Measurements from ENCODE around the gene SEMA3F. TPM values are rescaled to one million over a fixed set of nuclear protein-coding genes. Genes with fewer than 3 reads are reported as not detected.
"Not testable (repeated sequence)": the region's sequence is repeated elsewhere in the genome, so short reads cannot be mapped to it uniquely, and the experiment has no call there.

Gene SEMA3F
- total RNA-seq, 1 experiment from 2014 or later, result 1.5 TPM

DNA sequence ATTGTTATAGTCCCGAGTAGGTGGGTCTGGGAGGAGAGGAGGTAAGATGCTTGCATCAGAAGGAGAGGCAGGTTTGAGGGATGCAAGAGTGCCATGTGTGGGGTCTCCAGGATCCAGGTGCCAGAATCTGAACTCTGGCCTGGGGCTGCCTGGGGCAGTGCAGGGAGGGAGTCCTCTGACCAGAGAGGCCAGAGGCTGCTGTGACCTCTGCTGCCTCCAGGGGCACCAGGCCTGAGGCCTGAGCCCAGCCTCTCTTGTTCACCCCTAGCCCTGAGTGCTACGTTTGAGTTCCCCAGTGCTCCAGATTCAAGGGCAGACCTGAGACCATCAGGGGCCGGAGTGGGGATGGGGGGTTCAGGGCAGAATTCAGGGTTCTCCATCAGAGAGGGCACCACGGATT lies 57.4 kb downstream of the SEMA3F start:
- in situ Hi-C loops (cut with HindIII; ENCODE audit: low pct_unique_long_range_greater_than_20kb, low sequenced_read_pairs), result no loop called here
- no peak for DNase-seq (ENCODE audit: low read depth, low spot score)

DNA sequence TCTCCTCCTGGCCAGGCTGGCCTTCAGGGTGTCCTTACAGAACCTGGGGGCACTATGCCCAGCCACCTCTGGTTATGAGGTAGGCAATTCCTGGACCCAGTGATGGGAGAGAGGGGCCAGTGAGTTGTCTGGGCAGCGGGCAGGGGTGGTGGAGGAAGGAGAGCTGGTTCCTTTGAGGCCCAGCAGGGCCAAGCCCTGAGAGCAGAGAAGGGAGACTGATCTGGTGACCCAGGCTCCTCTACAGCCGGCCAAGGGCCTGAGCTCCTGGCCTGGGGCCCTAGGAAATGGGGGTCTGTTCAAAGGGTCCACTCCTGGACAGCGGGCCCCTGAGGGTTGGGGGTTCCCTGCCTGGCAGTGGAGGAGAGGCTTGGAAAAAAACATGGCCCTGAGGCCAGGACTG lies 57.8 kb downstream of the SEMA3F start:
- DNase-seq (ENCODE audit: low read depth, low spot score), result no peak
- in situ Hi-C loops (cut with HindIII; ENCODE audit: low pct_unique_long_range_greater_than_20kb, low sequenced_read_pairs), result no loop called here

DNA sequence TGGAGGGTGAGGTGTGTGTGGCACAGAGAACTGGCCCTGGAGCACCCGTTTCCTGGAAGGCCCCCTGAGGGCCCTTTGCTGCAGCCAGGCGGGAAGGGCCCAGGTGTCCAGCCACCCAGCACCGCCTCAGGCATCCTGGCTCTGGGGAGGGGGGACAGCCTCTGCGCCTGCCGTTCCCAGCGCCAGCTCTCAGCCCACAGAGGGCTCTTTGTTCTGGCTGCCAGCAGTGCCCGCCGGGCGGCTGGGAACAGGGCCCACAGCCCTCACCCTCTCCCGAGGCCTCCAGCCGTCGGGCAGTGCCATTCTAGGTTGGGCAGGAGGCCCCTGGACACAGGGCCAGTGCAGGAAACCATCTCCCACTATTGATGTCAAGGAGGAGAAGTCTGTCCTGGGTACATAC lies 58.2 kb downstream of the SEMA3F start:
- in situ Hi-C loops (cut with HindIII; ENCODE audit: low pct_unique_long_range_greater_than_20kb, low sequenced_read_pairs), result no loop called here
- peak; percentile 25 for DNase-seq (ENCODE audit: low read depth, low spot score)

DNA sequence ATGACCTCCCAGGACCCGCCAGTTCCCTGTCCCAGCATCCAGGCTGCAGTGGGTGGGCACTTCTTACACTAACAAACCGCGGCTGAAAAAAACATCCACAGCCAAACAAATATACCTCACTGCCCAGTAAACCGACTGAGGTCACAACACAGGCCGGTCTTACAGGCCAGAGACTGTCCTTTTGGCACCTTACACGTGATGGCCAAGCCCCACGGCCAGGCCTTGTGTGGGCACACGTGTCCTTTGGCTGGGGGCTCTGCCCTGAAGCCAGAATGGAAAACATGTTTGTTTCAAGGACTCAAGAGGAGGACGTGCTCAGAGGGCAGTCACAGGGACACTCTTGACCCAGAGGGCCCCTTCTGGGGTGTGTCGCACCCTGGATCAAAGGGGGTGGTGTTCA lies 59.7 kb downstream of the SEMA3F start:
- in situ Hi-C loops (cut with HindIII; ENCODE audit: low pct_unique_long_range_greater_than_20kb, low sequenced_read_pairs), result no loop called here
- DNase-seq (ENCODE audit: low read depth, low spot score), result no peak

DNA sequence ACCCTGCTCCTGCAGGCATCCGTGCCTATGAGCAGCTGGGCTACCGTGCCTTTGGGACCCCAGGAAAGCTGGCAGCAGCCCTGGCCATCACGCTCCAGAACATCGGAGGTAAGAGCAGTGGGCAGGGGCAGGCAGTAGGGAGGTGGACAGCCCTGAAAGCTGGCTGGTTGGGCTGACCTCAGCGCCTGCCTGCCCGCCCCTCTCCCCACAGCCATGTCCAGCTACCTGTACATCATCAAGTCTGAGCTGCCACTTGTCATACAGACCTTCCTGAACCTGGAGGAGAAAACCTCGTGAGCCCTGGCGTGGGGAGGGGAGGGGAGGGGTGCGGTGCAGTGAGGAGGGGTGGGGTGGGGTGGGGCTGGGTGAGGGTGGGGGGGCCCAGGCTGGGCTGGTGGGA lies 60.4 kb downstream of the SEMA3F start:
- DNase-seq (ENCODE audit: low read depth, low spot score), result no peak
- in situ Hi-C loops (cut with HindIII; ENCODE audit: low pct_unique_long_range_greater_than_20kb, low sequenced_read_pairs), result no loop called here

DNA sequence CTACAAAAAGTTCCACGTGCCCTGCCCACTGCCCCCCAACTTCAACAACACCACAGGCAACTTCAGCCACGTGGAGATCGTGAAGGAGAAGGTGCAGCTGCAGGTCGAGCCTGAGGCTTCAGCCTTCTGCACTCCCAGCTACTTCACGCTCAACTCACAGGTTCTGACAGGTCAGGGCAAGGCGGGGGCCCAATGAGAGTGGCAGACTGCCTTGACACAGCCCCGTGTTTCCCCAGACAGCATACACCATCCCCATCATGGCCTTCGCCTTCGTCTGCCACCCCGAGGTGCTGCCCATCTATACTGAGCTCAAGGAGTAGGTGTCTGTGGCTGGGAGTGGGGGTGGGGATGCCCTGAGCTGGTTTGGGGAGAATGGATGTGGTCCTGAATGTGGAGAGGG lies 62.6 kb downstream of the SEMA3F start:
- in situ Hi-C loops (cut with HindIII; ENCODE audit: low pct_unique_long_range_greater_than_20kb, low sequenced_read_pairs), result no loop called here
- DNase-seq (ENCODE audit: low read depth, low spot score), result no peak

DNA sequence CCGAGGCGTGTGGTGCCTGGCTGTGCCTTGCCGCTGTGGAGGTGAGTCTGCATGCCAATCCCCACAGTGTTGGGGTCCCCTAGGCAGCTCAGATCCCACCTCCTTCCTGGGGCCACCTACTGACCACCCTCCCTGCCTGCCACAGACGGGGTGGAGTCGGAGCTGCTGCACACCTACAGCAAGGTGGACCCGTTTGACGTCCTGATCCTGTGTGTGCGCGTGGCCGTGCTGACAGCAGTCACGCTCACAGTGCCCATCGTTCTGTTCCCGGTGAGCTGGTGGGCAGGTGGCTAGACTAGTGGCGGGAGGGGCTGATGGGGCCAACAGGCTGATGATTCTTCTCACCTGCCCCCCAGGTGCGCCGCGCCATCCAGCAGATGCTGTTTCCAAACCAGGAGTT lies 63.3 kb downstream of the SEMA3F start:
- in situ Hi-C loops (cut with HindIII; ENCODE audit: low pct_unique_long_range_greater_than_20kb, low sequenced_read_pairs), result no loop called here
- no peak for DNase-seq (ENCODE audit: low read depth, low spot score)

DNA sequence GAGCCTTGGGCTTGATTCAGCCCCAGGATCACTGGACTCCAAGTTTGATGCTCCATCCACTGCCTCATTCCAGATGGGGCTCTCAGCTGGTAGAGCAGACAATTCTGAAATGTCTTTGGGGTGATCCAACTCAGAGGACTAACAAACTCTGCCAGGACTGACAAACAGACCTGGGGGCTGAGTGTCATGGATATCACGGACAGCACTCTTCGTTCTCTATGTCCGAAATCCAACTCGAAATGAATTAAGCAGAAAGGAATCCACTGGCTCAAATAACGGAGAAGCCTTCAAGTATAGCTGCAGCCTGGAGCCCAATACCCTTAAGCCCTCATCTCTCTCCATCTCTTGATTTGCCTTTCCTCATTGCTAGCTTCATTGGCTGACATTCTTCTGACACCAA lies 64.2 kb downstream of the SEMA3F start:
- in situ Hi-C loops (cut with HindIII; ENCODE audit: low pct_unique_long_range_greater_than_20kb, low sequenced_read_pairs), result no loop called here
- DNase-seq (ENCODE audit: low read depth, low spot score), result no peak

DNA sequence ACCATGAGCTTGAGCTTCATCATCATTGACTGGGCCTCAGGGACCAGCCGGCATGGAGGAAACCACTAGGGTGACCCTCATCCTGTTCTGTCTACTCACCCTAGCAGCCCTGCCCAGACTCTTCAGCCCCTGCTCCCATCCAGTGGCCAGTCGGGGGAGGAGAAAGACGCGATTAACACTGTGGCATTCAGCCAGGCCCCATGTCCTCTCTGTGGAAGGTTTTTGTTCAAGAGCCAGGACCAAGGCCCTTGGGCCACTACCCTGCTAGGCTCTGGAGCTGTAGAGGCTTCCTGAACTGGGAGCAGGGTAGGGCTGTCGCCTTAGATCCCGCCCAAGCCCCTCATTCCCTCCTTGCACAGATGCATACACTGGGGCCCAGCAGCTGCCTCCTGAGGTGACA lies 65.0 kb downstream of the SEMA3F start:
- in situ Hi-C loops (cut with HindIII; ENCODE audit: low pct_unique_long_range_greater_than_20kb, low sequenced_read_pairs), result no loop called here
- no peak for DNase-seq (ENCODE audit: low read depth, low spot score)

DNA sequence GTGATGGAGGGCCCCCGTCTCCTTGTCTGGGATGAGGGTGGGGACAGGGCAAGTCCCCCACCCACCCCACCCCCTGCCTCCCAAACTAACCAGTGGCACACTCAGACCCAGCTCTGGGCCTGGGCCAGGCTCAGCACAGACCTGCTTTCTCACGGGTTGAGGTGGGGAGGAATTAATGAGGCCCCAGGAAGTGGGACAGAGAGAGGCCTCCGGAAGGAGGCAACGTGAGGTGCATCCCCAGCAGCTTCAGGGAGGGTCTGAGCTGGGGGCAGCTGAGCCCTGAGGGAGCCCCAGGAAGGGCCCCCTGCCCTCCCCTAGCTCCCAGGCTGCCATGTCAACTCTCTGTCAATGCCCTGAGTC lies 65.9 kb downstream of the SEMA3F start:
- no peak for DNase-seq (ENCODE audit: low read depth, low spot score)
- in situ Hi-C loops (cut with HindIII; ENCODE audit: low pct_unique_long_range_greater_than_20kb, low sequenced_read_pairs), result no loop called here

DNA sequence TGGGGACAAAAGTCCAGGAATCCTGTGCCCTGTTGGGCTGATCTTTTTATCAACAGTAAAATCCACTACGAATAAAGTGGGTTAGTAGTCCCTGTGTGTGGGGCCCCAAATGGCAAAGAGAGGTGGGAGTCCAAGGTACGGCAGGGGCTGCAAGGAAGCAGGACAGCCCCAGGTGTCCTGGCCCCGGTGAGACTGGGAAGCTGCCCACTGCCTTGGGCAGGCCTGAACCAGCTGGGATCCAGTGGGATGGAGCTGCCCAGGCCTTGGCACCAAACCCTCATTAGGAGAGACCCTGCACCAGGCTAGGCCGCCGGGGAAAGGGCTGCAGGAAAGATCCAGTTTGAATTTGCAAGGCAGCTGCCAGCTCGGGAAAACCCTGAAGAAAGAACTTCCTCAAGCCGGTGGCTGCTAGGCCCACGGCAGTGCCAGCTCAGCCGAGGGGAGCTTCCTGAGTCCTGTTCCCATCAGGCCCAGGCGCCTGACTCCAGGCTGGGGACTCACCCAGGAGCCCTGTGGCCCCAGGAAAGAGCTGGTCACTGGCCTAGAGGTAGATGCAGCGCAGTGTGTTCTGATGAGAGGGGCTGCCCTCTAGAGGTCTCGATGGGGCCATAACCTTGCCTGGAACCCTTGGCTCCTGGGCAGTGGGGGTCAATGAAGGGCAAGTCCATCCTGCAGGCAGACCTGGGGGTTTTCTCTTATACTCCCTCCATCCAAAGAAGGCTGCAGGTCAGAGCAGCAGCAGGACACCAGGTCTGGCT lies 66.5 kb downstream of the SEMA3F start:
- in situ Hi-C loops (cut with HindIII; ENCODE audit: low pct_unique_long_range_greater_than_20kb, low sequenced_read_pairs), result no loop called here
- no peak for DNase-seq (ENCODE audit: low read depth, low spot score)

DNA sequence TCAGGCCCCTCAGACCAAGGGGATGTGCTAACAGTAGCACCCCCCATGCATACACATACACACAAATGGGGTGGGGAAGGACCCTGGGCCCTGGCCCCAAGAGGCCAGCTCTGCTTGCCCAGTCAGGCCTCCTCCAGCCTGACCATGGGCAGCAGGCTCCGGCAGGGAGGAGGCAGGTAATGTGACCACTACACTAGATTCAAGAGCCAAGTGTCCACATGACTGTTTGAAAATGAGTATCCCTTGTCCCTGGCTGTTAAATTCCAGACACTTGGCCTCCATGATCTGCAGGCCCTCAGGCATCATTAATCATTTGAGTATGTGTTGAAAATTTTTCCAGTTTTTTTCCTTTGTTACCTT lies 67.0 kb downstream of the SEMA3F start:
- in situ Hi-C loops (cut with HindIII; ENCODE audit: low pct_unique_long_range_greater_than_20kb, low sequenced_read_pairs), result no loop called here
- DNase-seq (ENCODE audit: low read depth, low spot score), result no peak

DNA sequence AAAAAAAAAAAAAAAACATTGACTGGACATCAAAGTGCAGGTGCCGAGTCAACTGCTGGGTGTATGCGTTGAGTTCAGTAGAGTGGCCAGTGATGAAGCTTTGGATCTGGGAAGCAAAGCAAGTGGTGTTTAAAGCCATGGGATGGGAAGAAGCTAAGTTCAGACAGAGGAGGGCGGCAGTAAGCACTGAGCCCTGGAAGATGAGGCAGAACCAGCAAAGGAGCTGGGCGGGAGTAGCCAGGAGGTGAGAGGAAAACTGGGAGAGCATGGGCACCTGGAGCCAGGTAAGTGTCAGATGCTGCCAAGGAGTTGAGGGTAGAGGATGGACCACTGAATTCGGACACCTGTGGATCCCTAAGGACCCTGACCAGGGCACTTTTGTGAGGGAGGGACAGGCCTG lies 69.5 kb downstream of the SEMA3F start:
- in situ Hi-C loops (cut with HindIII; ENCODE audit: low pct_unique_long_range_greater_than_20kb, low sequenced_read_pairs), result no loop called here
- no peak for DNase-seq (ENCODE audit: low read depth, low spot score)

DNA sequence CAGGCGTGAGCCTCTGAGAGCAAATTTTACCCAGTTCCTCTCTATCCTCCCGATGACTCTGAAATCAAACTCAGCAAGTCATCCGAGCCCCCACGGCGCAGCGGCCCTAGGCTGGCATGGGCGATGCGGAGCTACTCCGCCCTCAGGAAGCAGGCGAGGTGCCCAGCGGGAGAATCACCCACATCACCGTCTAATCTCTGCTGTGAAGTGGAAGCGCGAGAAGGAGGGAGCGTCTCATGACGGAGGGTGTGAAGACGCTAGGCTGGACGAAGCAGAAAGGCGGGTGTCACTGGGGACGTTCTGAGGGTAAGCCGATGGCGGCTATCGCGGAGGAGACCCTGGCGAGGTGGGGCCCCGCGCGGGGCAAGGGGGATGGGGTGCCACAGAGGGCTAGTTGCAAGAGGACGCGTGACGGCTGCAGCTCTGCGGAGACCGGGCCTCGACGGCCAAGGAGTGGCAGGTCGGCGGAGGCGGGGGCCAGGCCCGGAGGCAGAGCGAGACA lies 71.8 kb downstream of the SEMA3F start:
- in situ Hi-C loops (cut with HindIII; ENCODE audit: low pct_unique_long_range_greater_than_20kb, low sequenced_read_pairs), result no loop called here
- peak; percentile 34 for DNase-seq (ENCODE audit: low read depth, low spot score)

DNA sequence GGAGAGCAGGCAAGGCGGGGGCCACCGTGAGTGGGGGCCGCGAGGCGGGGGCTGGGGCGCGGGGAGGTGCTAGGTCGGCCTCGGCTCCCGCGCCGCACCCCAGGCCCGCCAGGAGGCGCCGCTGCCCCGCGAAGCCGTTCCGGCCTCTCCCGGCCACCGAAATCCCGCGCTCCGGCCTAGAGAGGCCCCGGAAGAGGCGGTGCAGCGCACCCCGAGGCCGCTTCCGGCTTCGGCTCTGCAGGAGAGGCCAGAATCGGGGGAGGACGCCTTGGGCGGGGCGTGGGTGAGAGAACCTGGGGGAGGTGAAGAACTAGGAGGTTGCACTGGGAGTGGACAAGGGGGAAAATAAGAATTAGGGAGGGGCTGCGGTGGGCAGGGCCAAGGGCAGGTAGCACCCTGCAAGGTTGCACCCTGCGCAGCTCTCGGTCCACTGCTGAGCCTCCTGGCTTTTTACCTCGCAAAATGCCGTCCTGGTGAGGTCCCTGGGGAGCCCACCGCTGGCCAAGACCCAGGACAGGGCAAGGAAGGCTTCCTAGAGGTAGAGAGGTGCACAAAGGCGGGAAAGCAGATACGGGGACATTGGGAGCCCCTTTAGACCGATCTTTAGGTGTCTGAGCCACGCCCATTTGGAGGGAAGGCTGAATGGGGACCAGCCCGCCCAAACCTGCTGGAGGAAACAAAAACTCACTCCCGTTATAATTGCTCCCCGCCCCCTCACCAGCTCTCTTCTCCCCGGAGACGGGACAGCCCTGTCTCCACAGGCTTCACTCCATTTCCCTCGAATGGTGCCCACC lies 72.5 kb downstream of the SEMA3F start:
- peak; percentile 87 for DNase-seq (ENCODE audit: low read depth, low spot score)
- in situ Hi-C loops (cut with HindIII; ENCODE audit: low pct_unique_long_range_greater_than_20kb, low sequenced_read_pairs), result no loop called here

DNA sequence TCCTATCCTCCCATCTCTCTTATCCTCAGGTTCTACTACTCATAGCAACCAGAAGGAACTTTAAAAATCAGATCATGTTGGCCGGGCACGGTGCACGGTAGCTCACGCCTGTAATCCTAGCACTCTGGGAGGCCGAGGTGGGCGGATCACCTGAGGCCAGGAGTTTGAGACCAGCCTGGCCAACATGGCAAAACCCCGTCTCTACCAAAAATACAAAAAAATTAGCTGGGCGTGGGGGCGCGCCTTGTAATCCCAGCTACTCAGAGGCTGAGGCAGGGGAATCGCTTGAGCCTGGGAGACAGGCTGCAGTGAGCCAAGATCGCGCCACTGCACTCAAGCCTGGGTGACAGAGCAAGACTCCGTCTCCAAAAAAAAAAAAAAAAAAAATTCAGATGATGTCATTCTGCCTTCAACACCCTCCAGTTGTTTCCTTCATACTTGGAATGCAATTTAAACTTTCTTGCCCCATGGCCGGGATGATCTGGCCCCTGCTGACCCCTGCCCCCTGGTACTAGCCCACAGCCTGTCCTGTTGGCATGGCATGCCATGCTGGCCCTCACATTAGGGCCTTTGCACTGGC lies 73.2 kb downstream of the SEMA3F start:
- DNase-seq (ENCODE audit: low read depth, low spot score); in situ Hi-C loops (cut with HindIII; ENCODE audit: low pct_unique_long_range_greater_than_20kb, low sequenced_read_pairs): not testable (repeated sequence)

DNA sequence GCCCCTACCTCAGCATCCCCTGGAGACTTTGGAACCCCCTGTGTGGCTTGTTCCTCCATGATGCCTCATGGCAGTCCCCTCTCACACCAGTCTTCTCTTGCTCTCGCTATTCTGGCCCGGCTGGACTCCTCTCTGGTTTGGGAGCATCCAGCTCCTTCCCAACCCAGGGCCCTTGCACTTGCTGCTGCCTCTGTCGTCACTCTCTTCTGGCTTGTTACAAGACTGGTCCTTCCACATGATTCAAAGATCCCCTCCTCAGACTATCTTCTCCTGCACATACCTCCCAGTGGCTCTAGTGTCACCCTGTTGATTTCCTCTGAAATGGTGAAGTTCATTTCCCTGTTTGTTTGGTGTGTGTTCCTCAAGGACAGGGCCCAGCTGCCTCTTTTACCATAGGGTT lies 74.4 kb downstream of the SEMA3F start:
- in situ Hi-C loops (cut with HindIII; ENCODE audit: low pct_unique_long_range_greater_than_20kb, low sequenced_read_pairs), result no loop called here
- no peak for DNase-seq (ENCODE audit: low read depth, low spot score)

DNA sequence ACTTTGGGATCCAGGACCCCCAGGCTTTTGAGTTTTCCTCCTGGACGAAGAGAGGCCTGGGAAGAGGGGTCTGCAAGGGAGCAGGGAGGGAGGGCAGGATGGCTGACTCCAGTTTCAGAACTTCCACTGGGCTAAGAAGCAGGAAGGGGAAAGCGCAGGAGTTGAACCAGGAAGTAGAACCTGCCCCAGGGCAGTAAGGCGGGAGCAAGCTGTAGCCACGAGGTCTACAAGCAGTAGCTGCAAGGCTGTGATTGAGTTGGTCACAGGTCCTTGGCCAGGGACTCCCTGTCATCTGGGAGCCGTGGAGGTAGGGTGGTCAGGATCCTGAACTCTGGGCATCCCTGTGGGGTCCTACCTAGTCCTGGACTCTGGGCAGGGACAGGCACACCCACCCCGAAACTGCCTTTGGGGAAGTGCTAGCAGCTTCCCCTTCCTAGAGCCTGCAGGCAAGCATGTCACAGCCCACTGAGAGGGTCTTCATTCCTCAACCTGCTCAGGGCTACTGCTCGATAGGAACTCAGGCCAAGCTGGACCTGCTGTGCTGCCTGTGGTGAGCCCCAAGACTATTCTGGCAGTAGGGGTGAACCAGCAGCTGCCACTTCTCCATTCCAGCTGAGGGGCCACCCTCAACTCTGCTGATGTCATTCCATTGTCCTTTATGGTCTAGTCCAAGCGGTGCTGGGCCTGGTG lies 75.1 kb downstream of the SEMA3F start:
- no peak for DNase-seq (ENCODE audit: low read depth, low spot score)
- in situ Hi-C loops (cut with HindIII; ENCODE audit: low pct_unique_long_range_greater_than_20kb, low sequenced_read_pairs), result no loop called here

Measured in SK-MEL-5 (cell line).